Kidney (tissue), 14 donors: ENCODE measurements around the gene CLASP1. TPM values are rescaled to one million over a fixed set of nuclear protein-coding genes. Genes with fewer than 3 reads are reported as not detected.

Experiments
- DNase-seq, 5 donors: peaks; one replicate each; pipeline ENCODE4 v3.0.0-alpha.2; 2013 to 2020
- FAIRE-seq: peaks from 2 replicates; lab custom pipeline; 2012; peaks lifted over from hg19 to GRCh38; lab: Jason Lieb, UNC
- H3K27ac ChIP-seq, 2 donors: one replicate each; pipeline ENCODE4 v1.7.0; 2013; ENCODE audit warnings: low read depth in 2 of 2, low read length in 2 of 2, inconsistent platforms in 1 of 2
- H3K27me3 ChIP-seq: one replicate; pipeline ENCODE4 v1.7.1; 2013; ENCODE audit warnings: low read length, inconsistent platforms; ENCODE audit not compliant: control insufficient read depth, insufficient read depth
- H3K36me3 ChIP-seq, 3 donors: one replicate each; pipeline versions ENCODE4 v1.7.0 to v1.7.1; 2013; ENCODE audit warnings: low read length in 3 of 3, control low read depth in 1 of 3, inconsistent platforms in 1 of 3; ENCODE audit not compliant: insufficient read depth in 3 of 3, control insufficient read depth in 2 of 3
- H3K4me1 ChIP-seq, 3 donors: one replicate each; pipeline versions ENCODE4 v1.7.0 to v1.7.1; 2013; ENCODE audit warnings: low read length in 3 of 3, inconsistent platforms in 1 of 3, low read depth in 1 of 3; ENCODE audit not compliant: control insufficient read depth in 2 of 3, insufficient read depth in 2 of 3
- H3K4me3 ChIP-seq, 3 donors: one replicate each; pipeline versions ENCODE4 v1.7.0 to v1.8.1; 2013; ENCODE audit warnings: low read length in 3 of 3, control low read depth in 1 of 3, inconsistent platforms in 1 of 3
- H3K9ac ChIP-seq, 3 donors: one replicate each; pipeline versions ENCODE4 v1.7.0 to v1.7.1; 2013; ENCODE audit warnings: low read length in 3 of 3, control low read depth in 1 of 3, inconsistent platforms in 1 of 3
- H3K9me3 ChIP-seq, 3 donors: one replicate each; pipeline versions ENCODE4 v1.7.0 to v1.7.1; 2013; ENCODE audit warnings: low read length in 3 of 3, control low read depth in 1 of 3, inconsistent platforms in 1 of 3; ENCODE audit not compliant: control insufficient read depth in 2 of 3, insufficient read depth in 1 of 3
- intact Hi-C: fragments of 100-400 bp; cut with DNase I; formaldehyde crosslinking; loops from one replicate; pipeline ENCODE4 v1.11.1; 2022
- polyA plus RNA-seq: library from polyadenylated mRNA; stranded (reverse); fragments of 350-450 nt; fragmentation: Illumina TruSeq; extraction: RNeasy Lipid Tissue Mini Kit (QIAGEN cat#74804); gene quantifications from one replicate; pipeline ENCODE4 v1.2.3, GENCODE V29; 2014; ENCODE audit warnings: low read depth, low replicate concordance; ENCODE audit not compliant: insufficient read depth
- total RNA-seq: library from RNA; stranded (reverse); fragmentation: NEBNext Ultra II Directional; extraction: Animal tissue kit (Norgen Biotek cat#: 25700); gene quantifications from one replicate; pipeline ENCODE4 v1.2.1, GENCODE V29; 2021
- TF ChIP-seq, protein P1 (sequence below): IDR thresholded peaks from 3 replicates; pipeline ENCODE4 v1.5.1; 2012; ENCODE audit warnings: mild to moderate bottlenecking, moderate library complexity, borderline replicate concordance; ENCODE audit not compliant: insufficient read depth; ENCODE audit errors: extremely low read depth
- donor health status: control.
- donor health status: control.
- donor health status: control.
- donor health status: control.
- donor health status: control.
- donor health status: DM: yes; HTN: yes; CAD: no.
- donor health status: Normal renal cell carcinoma (clear cell type).

CLASP1 gene
- total and polyA plus RNA-seq, 2 donors from 2014 or later: 6.8 to 71.5 TPM

DNA sequence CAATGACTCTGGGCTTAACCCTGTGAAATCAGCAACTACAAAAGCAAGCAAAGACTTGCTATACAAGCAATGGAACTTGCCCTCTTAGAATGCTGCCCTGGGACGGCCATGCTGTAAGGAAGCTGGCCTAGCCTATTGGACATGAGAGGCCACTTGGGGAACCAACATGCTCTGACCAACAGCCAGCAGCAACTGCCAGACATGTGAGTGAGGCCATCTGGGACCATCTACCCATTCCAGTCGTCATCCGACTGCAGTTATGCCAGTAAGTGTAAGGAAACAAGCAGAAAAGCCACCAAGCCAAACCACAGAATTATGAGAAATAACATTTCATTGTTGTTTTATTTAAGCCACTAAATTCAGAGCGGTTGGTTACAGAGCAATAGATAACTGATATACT lies 40.9 kb downstream of the CLASP1 start:
- Histone ChIP-seq H3K27me3 (no peaks in the 10 kb centered on the region), H3K9me3 (no peaks in the 10 kb centered on the region), H3K4me1 (peaks cover 0 to 18% (median 12%) of the 10 kb centered on the region in 3 donors), H3K27ac (no peak overlapping the region), H3K9ac (no peak overlapping the region), H3K36me3 (peaks cover 0 to 7% (median 0%) of the 10 kb centered on the region in 3 donors), H3K4me3 (no peak overlapping the region)
- FAIRE-seq (no peak), DNase-seq (no peak)
- intact Hi-C loops: no loop called here
- TF ChIP-seq, protein P1, sequence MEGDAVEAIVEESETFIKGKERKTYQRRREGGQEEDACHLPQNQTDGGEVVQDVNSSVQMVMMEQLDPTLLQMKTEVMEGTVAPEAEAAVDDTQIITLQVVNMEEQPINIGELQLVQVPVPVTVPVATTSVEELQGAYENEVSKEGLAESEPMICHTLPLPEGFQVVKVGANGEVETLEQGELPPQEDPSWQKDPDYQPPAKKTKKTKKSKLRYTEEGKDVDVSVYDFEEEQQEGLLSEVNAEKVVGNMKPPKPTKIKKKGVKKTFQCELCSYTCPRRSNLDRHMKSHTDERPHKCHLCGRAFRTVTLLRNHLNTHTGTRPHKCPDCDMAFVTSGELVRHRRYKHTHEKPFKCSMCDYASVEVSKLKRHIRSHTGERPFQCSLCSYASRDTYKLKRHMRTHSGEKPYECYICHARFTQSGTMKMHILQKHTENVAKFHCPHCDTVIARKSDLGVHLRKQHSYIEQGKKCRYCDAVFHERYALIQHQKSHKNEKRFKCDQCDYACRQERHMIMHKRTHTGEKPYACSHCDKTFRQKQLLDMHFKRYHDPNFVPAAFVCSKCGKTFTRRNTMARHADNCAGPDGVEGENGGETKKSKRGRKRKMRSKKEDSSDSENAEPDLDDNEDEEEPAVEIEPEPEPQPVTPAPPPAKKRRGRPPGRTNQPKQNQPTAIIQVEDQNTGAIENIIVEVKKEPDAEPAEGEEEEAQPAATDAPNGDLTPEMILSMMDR: no peak

- Histone ChIP-seq H3K4me1 (peaks cover 0 to 18% (median 12%) of the 10 kb centered on the region in 3 donors), H3K27me3 (no peaks in the 10 kb centered on the region), H3K9ac (no peak overlapping the region), H3K27ac (peak overlapping the region in 1 of 2 donors; percentile 41), H3K4me3 (no peak overlapping the region), H3K36me3 (peaks cover 0 to 7% (median 0%) of the 10 kb centered on the region in 3 donors), H3K9me3 (no peaks in the 10 kb centered on the region)
- no peak for DNase-seq
- TF ChIP-seq, protein P1: no peak
- intact Hi-C loops: no loop called here
- FAIRE-seq: no peak
Measured at GRCh38 chr2:121605820-121606733, 43.2 kb downstream of the CLASP1 start.

GRCh38 chr2:121603185-121603584 lies 46.1 kb downstream of the CLASP1 start:
- no peak overlapping the region for H3K4me3 ChIP-seq
- intact Hi-C loops: no loop called here
- TF ChIP-seq, protein P1: no peak
- peaks cover 0 to 7% (median 0%) of the 10 kb centered on the region in 3 donors for H3K36me3 ChIP-seq
- H3K27ac ChIP-seq: no peak overlapping the region
- FAIRE-seq: no peak
- no peaks in the 10 kb centered on the region for H3K9me3 ChIP-seq
- H3K4me1 ChIP-seq: peaks cover 0 to 12% (median 11%) of the 10 kb centered on the region in 3 donors
- no peaks in the 10 kb centered on the region for H3K27me3 ChIP-seq
- H3K9ac ChIP-seq: no peak overlapping the region
- no peak for DNase-seq
